T-helper 9 cell (primary cell): ENCODE data around the gene BTLA.
"Not testable (repeated sequence)": the region's sequence is repeated elsewhere in the genome, so short reads cannot be mapped to it uniquely, and the experiment has no call there.

Experiments used
- DNase-seq: peaks from one replicate; pipeline ENCODE4 v3.0.0-alpha.2; 2020

Gene BTLA

DNA sequence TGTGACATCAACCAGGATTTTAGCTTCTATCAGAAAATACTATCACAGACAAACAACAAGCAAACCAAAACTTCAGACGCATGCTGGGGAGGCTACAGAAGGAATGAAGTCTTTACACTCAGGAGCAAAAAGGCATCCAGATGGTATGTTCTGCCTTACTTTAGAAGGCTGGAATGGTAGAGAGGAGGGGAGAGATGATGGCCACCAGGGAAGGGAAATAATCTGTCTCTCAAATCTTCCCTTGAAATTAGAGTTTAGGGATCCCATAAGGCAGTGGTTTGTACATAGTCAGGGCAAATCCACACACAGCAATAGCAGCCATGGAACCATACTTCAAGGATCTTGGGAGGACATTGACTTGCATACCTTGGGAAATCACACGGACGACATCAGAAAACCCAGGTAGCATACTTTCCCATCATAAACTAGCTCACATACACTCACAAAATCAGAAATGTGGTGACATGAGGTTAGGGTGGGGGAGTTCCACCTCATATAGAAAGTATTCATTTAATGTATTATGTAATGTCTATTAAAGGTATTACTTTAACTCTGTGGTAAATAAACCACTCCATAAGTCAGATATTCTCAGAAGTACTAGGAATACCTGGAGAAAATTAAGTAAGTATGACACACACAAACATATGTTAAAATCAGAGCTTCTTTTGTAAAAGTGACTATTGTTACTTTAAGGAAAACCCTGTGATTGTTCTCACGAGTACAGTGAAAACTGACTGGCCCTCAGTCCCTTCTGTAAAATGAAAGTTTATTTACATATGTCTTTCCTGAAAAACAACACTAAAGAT is 9.4 kb downstream of the BTLA start:
- no peak for DNase-seq

DNA sequence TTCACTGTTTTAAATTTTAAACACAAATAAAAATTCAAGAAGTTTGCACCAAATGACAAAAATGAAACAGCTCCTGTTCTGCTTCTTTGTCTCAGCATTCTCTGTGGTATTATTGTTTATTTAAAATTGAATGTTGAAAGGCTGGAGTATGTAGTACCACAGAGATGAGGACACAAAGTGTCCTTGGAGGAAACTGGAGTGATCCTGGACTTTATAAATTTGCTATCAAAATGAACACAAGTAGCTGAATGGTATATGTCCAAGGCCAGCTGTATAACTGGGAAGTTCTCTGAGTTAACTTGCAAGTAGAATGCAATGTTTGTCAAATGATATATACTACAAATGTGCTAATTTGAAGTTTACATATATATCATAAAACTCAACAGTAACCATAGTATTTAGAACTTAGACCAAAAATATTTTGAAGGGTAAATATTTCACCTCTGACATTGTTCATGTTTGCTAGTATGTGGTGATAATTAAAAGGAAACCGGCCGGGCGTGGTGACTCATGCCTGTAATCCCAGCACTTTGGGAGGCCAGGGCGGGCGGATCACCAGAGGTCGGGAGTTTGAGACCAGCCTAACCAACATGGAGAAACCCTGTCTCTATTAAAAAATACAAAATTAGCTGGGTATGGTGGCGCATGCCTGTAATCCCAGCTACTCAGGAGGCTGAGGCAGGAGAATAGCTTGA is 12.3 kb downstream of the BTLA start:
- DNase-seq = no peak

DNA sequence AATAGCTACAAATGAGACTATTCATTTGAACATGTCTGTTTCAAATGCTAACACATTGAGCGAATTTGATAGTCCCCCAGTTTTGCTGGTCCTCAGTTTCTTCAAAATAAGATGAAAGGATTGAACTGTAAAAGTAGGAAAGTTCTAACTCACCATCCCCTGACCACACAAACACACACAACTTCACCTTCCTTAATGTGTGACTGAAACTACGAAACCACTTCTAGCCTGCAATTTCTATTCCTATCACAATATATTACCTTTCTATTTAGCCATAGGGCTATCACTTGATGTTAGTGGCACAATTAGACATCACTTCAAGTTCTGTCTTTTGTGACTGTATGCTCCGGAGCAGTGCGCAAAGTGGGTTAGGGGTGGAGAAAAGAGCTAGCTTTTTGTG is 14.9 kb downstream of the BTLA start:
- DNase-seq = no peak

DNA sequence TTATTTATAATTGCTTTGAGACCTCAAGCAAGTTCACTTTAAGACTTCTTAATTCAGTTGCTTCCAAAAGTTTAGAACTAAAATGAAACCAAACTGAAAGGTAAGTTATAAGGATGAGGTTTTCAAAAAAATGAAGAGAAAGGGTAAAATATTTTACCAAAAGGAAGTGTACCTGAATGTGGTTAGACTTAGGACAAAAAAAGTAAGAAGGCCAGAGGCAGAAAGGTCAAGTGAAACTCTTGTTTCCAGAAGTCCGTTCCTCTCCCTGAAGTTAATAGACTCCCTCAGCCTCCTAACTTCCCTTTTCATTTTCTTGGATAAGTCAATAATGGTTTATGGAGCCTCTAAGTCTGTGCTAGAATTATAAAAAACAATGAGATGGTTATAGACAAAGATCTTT is 16.6 kb downstream of the BTLA start:
- no peak for DNase-seq

DNA sequence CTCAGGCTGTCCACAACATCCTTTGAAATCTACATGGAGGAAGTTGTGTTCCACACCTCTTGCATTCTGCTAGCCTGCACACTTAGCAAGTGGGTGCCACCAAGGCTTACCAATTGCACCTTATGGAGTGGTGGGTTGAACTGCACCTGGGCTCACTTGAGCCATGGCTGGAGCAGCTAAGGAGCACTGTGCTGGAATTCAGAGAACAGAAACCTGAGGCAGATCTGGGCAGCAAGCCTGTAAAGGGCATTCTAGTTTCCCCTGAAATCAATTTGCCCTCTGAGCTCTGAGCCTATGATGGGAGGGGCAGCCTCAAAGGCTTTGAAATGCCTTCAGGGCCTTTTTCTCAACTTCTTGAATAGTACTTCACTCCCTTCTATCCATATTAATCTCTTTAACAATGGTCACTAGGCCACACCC is 18.0 kb downstream of the BTLA start:
- DNase-seq = no peak

DNA sequence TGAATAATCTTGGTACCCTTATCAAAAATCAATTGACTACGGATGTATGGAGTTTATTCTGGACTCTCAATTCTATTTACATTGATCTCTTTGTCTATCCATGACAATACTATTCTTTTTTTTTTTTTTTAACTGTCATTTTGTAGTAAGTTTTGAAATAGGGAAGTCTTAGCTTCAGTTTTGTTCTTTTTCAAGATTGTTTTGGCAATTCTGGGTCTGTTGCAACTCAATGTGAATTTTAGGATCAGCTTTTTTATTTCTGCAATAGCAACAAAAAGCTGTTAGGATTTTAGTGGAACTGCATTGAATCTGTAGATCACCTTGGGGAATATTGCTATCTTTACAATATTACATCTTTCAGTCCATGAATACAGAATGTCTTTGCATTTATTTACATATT is 21.4 kb downstream of the BTLA start:
- DNase-seq = no peak

DNA sequence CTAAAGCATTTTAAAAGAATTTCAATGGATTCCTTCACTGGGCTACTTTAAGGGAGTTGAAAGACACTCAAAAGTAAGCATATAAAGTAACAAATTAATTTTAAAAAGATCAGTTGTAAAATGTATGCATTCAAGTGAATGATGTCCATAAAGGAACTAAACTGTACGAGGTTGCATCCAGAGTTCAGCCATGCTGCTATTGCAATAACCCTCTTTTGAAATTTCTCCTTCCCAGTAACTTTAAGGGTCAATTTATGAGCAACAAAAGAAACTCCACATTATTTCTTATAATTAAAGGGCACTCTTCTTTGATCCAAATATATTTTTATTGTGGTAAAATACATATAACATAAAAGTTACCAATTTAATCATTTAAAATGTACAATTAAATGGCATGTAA is 22.9 kb downstream of the BTLA start:
- no peak for DNase-seq

DNA sequence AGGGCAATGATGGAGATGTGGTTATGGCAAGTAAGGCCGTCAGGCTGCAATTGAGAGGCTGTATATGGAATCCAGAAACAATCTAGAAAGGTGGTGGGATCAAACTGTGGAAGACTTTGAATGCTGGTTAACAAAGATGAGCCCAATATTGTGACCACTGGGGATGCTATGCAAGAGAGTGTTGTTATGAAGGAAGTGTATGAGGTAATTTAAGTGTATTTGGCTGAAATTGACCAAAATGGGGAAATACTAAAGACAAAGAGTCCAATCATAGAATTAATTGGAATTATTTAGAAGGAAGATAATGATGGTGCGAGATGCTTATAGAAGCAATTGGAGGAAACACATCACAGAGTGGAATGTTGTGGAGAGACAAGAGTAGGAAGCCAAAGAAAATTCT is 24.5 kb downstream of the BTLA start:
- no peak for DNase-seq

DNA sequence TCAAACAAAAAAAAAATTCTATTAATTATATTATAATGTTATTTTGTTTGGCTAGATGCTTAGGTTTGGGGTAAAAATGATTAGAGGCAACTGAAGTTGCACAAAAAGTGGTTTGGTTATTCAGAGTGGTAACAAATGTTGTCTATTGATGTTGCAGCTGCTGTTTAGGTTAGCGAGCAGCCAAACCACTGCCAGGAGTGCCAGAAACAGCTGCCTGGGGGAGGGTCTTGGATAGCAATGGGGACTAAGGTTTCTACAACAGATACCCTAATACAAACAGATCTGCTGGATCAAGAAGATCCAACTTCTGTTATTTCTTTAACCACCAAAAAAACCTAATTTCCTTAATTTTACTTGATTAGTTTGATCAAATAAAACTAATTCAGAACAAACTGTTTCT is 26.6 kb downstream of the BTLA start:
- DNase-seq = no peak

DNA sequence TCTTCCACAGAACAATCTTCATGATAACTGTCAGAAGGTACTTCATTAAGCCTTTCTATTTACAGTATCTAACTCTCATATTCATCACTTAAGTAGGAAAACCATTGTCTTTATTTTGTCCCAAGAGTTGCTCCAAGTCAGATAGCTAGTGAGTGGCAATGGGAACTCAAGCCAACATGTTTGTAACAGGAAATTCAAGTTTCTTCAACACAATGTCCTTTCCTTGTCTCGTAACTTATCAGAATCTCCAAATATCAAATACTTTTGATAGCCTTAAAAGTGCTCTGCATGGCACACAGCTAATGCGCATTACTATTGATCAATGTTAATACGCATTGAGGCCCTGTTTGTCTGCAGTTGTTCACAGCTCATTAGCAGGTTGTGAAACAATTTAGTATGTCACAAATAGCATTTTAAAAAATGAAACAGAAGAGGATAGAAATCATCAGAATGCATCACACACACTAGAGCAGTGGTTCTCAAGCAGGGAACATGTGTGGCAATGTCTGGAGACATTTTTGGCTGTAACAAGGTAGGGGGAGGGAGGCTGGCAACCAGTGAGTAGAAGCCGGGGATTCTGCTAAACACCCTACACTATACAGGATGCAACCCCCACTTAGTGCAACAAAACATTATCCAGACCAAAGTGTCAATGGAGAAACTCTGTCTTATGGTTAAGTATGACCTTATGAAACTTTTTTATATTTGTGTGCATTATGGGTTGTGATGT is 27.5 kb downstream of the BTLA start:
- DNase-seq = no peak

DNA sequence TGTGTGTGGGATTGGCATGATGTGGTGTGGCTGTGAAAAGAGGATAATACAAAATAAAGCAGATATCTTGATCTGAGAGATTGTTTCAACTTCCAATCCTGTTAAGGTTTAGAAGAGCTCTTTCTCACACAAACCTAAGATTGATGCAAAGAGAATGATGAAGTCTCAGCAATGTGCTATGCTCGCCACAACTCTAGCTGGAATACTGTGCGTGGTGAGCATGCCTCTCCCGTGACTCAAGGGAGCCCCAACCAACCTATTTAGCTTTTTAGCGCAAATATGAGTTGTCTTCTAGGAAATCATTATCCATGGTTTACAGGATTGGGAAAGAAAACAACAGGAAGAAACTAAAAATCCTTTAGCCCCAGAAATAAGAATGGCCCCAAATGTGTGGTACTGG is 28.5 kb downstream of the BTLA start:
- no peak for DNase-seq

DNA sequence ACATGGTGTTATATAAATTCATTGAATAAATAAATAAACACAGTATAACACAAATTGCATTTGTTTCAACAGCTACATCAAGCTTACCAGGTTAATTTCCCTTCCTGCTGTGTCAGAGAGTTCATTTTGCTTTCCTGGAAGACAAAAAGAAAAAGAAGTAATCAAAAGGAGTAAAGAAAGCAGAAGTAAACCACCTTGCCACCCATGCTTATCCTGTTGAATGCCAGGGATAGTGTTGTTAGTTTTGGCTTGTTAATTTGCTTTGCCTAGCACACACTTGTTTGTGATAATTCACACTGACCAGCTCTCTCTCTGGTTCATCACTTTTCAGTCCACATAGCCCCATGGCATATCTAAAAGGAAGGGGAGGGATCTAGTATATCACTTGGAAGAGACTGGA is 29.6 kb downstream of the BTLA start:
- no peak for DNase-seq

DNA sequence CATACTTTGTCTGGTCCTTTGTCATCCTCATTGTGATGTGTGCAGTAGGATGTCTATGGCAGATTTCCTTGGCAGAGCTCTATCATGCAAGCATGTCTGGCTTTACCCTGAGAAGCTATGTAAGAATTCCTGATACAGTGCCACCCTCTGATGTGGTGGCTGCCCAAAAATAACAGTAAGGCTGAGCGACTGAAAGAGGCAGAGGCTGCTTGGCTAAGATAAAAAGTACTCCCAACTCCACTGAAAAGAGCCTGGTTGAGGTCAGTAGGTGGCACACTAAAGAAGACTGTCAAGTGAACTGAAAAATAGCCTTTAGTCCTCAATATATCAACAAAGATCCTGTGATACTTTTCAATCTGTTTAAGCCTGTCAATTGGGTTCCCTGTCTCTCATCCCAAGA is 31.7 kb downstream of the BTLA start:
- DNase-seq = no peak

DNA sequence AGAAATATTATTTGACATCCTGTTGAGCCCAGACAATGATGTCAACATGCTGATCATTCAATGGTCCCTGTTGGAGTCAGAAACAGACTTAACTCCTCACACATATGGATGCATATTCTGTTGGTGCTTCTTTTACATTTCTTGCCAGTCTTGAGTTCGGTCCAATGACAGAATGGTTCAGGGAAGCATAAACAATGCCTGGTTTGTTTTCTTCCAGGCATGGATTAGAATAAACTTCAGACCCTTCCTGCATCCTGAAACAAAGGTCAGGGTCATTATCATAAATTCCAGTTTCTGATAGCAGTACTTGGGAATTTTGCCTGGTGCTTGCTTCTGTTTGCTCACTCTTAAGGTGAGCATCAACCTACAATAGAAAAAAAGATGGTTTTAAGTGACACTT is 33.3 kb downstream of the BTLA start:
- DNase-seq = no peak

DNA sequence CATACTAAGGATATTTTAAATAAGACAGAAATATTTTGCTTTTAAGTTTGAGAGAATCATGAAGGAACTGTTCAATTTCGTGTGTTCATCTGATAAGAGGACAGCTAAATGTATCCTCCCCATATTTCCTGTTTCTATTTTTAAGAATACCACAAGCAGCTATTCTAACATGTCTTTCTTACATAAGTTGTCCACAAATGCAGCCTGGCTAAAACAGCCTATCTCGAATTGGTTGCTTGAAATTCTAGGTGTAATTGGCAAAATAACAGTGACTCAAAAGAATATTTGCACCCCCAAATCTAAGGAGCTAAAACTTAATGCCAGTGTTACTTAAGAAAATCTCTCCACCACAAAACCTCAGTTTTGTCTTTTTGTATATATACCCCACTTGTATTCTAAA is 35.0 kb downstream of the BTLA start:
- no peak for DNase-seq

DNA sequence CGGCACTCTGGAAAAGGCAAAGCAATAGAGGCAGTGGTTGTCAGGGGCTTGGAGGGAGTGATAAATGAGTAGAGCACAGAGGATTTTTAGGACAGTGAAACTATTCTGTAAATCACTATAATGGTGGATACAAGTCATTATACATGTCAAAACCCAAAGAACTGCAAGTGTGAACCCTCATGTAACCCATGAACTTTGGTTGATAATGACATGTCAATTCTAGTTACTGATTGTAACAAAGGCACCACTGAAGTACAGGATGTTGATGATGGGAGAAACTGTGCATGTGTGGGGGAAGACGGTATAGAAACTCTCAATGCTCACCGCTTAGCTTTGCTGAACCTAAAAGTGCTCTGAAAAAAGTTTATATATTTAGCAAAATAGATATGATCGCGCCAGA is 36.0 kb downstream of the BTLA start:
- no peak for DNase-seq

DNA sequence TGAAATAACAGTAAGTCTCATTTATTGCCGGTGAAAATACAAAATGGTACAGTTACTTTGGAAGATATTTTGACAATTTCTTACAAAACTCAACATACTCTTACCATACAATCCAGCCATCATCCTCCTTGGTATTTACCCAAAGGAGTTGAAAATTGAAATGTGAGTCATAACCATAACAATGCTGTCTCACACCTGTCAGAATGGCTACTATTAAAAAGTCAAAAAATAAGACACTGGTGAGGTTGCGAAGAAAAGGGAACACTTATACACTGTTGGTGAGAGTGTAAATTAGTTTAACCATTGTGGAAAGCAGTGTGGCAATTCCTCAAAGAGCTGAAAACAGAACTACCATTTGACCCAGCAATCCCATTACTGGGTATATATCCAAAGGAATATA is 37.5 kb downstream of the BTLA start:
- DNase-seq = not testable (repeated sequence)

DNA sequence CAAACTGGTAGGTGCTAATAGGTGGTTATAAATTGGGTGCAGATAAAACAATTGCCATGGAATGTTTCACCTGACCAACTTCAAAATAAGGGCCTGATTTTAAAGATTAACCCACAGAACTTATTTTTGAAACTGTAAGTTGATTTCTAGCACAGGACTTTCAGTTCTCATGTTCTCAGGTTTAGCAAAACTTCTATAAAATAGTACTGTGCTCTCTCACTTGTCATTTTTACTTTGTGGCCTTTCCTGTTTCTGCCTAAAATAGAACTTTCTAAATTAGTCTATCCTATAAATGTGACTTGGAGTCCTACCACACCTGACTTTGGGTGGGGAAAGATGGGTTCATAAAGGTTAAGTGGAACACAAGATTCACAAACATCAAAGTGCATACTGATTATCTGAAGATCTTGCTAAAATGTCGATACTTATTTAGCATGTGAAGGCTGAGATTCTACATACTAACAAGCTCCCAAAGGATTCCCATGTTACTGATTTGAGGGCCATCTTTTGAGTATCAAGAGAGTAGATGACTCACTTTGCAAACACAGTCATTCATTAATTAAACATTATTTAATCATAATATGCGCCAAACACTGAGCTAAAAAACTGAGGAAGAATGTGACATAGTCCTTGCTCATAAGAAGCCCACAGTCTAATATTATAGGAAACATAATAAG is 38.6 kb downstream of the BTLA start:
- DNase-seq = no peak

DNA sequence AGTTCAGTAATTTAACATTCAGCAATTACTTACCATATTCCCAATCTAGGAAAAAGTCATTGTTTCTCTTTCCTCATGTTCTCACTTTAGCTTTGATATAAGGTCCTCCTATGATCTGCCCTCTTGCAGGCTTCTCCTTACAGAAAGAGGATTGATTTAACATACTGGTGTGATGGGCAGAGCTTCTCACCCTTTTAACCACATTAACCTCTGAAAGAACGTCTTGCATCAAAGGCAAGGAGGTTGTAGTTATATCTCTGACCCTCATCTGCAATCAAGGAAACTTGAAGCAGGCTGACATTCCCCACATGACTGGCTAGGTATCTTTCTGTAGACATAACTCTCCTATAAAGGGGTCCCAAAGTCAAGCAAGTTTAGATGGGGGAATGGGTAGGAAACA is 39.5 kb downstream of the BTLA start:
- no peak for DNase-seq

DNA sequence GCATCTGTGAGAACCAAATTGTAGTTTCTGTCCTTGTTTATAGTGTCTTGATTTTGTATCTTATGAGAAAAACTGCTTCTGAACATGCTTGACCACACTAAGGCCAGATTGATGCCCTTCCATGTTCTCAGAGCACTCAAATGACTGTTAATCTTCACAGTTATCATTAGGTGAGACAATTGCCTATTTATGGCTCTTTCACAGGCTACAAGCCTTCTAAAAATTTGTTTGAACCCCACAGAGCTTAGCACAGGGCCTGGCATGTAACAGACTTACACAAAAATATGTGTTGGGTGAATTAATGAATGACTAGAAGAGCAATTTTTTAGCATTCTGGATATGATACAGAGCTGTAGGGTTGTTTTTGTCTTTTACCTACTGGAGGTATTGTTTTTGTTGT is 43.1 kb downstream of the BTLA start:
- no peak for DNase-seq

DNA sequence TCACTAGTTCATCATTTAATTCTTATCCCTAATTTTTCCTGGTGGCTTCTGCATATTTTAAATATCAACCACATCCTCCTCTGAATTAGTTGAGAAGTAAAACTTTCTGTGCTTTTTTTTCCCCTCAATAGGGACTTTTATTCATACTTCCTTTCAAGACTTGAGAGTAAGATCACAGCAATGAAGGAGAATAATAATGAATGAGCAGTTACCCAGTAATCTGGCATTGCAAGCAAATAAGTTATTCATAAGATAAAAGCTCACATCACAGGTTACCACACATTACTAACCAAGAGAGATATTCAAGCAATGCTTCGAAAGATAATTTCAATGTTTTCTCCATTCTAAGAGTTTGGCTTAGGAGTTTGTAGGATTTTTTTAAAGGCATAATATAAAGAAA is 50.3 kb downstream of the BTLA start:
- DNase-seq = no peak

DNA sequence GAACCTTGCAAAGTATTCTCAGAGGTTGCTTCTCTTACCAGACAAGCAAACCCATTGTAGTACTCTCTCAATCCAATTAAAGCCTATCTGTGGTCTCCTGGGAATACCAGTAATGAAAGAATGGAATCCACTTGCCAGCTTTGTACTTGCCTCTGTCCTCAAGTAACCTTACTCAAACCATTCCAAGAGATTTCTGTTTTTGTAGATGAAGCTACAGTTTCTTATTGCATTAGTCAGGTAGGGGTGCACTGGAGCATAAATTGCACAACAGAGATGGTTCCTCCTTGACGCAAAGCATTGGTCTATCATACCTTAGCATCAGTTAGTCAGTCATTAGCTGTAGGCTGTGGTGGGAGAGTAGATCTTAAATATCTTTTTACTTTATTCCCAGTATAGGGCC is 52.9 kb downstream of the BTLA start:
- DNase-seq = no peak

DNA sequence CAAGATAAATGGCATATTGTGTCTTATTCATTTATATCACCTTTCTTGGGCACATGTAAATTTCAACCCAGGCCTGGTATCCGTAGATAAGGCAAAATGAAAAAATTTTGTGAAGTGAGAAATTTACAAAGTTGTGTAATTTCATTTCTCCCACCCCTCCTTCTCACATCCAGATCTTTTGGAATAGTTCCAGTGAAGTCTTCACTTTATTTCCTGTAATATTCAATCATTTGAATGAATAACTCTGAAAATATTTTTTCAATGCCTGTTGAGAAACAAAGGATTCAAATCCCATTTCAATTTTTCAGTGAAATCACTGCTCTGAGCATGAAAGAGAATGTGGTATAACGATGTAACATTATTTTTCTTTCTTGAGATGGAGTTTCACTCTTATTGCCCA is 53.4 kb downstream of the BTLA start:
- DNase-seq = no peak
